ENCODE data around the gene IL15.

Gene IL15

GRCh38 chr4:141759796-141760425 is 123.5 kb downstream of the IL15 start:
- H3K9me3 ChIP-seq (ENCODE audit: control insufficient read depth, low read length) = no peaks in the 10 kb centered on the region
- no peaks in the 10 kb centered on the region for H3K36me3 ChIP-seq (ENCODE audit: control insufficient read depth, insufficient read depth, low read length)
- H3K4me3 ChIP-seq (ENCODE audit: low read length) = no peak overlapping the region
- H3K9ac ChIP-seq (ENCODE audit: low read length) = no peak overlapping the region
- H3K4me1 ChIP-seq (ENCODE audit: control insufficient read depth, insufficient read depth, low read length) = no peaks in the 10 kb centered on the region
- no peaks in the 10 kb centered on the region for H3K27me3 ChIP-seq (ENCODE audit: control insufficient read depth, insufficient read depth, low read length)

DNA sequence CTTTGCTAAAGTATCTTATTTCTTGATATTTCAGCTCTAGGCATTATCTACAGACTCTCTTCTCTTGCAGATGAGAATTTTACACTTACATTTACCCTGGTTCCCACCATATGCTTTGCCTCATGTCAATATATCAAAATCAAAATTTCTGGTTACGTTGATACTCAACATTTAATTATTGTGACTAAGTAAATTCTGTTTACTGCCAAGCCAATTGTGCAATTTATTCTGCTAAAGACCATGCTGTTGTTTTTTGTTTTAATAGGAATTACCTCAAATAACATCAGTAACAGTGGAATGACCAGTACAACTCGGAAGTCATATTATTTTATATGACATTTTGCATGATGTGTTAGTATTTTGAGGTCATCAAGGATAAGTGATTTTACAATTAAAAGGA is 125.5 kb downstream of the IL15 start:
- H3K4me1 ChIP-seq (ENCODE audit: control insufficient read depth, insufficient read depth, low read length) = no peaks in the 10 kb centered on the region
- no peak overlapping the region for H3K4me3 ChIP-seq (ENCODE audit: low read length)
- no peaks in the 10 kb centered on the region for H3K9me3 ChIP-seq (ENCODE audit: control insufficient read depth, low read length)
- H3K27me3 ChIP-seq (ENCODE audit: control insufficient read depth, insufficient read depth, low read length) = no peaks in the 10 kb centered on the region
- H3K36me3 ChIP-seq (ENCODE audit: control insufficient read depth, insufficient read depth, low read length) = no peaks in the 10 kb centered on the region
- H3K9ac ChIP-seq (ENCODE audit: low read length) = no peak overlapping the region

GRCh38 chr4:141763374-141763773 is 127.0 kb downstream of the IL15 start:
- Histone ChIP-seq H3K27me3 (ENCODE audit: control insufficient read depth, insufficient read depth, low read length) (no peaks in the 10 kb centered on the region), H3K9me3 (ENCODE audit: control insufficient read depth, low read length) (no peaks in the 10 kb centered on the region), H3K4me1 (ENCODE audit: control insufficient read depth, insufficient read depth, low read length) (no peaks in the 10 kb centered on the region), H3K9ac (ENCODE audit: low read length) (no peak overlapping the region), H3K4me3 (ENCODE audit: low read length) (no peak overlapping the region), H3K36me3 (ENCODE audit: control insufficient read depth, insufficient read depth, low read length) (no peaks in the 10 kb centered on the region)

DNA sequence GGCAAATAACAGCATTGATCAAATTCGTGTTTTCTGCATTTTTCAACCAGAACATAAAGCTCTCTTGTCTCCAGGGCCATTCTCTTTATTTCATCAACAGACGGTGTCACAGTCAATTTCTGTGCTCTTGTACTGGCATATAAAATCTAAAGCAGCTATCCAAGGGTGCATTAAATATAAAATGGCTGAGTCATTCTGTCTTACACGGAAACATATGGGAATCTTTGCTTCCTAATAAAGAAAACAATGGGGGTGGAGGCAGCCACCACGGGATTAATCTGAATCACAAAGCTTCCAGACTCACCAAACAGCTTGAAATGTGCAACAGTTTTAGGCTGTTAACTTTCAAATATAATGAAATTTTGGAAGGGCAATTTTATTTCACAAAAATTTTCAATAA is 132.6 kb downstream of the IL15 start:
- H3K36me3 ChIP-seq (ENCODE audit: control insufficient read depth, insufficient read depth, low read length) = no peaks in the 10 kb centered on the region

DNA sequence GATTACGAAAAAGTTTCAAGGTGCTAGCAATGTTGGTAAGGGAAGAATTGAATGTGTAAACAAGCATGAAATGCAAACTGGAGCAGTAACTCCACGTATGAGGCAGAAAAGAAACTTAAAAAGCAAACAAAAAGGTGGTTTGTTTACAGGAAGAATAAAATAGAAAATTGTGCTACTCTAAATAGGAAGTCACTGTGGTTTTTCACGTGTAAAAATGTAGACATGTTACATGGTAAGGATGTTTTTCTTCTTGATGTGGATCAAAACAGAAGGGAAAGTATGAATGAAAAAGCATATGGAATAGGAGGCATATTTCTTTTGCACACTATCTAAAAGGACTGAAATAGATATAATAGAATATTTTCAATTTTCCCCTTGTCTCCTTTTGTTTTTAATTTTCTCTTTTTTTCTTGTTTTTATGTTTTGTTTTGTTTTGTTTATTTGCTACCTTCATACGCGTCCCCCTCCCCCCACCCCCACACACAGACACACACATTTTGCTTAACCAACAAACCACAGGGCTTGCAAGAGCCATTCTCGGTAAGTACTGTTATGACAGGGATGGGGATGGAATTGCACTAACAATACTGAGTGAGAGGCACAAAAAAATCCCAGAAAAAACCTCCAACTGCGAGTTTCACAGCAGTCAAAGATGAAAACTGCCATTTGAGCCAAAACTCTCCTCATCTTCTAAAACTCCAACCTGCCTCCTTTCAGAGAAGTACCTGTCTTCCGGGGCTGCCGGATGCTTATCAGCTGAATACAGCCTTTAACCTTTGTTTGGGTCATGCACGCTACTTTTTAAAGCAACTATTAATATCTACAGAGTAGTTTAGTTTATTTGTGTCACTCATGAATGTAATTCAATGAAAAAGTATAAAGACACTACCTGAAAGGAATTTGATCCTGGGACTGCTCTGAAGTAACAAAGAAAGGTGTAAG is 135.8 kb downstream of the IL15 start:
- H3K4me3 ChIP-seq (ENCODE audit: low read length) = no peak overlapping the region
- H3K4me1 ChIP-seq (ENCODE audit: control insufficient read depth, insufficient read depth, low read length) = no peaks in the 10 kb centered on the region
- H3K9ac ChIP-seq (ENCODE audit: low read length) = no peak overlapping the region
- H3K36me3 ChIP-seq (ENCODE audit: control insufficient read depth, insufficient read depth, low read length) = no peaks in the 10 kb centered on the region
- no peaks in the 10 kb centered on the region for H3K27me3 ChIP-seq (ENCODE audit: control insufficient read depth, insufficient read depth, low read length)
- H3K9me3 ChIP-seq (ENCODE audit: control insufficient read depth, low read length) = no peaks in the 10 kb centered on the region

More for the DNA sequence above, 132.6 kb downstream of the IL15 start:
- H3K4me1 ChIP-seq (ENCODE audit: control insufficient read depth, insufficient read depth, low read length) = no peaks in the 10 kb centered on the region
- no peak overlapping the region for H3K9ac ChIP-seq (ENCODE audit: low read length)
- no peak overlapping the region for H3K4me3 ChIP-seq (ENCODE audit: low read length)
- no peaks in the 10 kb centered on the region for H3K27me3 ChIP-seq (ENCODE audit: control insufficient read depth, insufficient read depth, low read length)
- no peaks in the 10 kb centered on the region for H3K9me3 ChIP-seq (ENCODE audit: control insufficient read depth, low read length)

DNA sequence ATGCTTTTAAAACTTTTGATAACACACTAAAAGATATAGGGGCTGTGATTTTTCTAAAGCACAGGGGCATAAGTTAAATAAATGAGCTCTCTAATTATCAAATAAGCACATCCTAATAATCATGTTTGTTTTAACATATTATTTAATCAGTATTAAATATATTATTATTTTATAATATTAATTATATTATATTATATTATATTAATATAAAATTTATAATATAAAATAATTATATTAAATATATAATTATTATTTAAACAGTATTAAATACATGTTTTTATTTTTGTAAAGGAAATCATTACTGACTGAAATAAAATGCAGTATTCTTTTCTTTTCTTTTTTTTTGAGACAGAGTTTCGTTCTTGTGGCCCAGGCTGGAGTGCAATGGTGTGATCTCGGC is 136.5 kb downstream of the IL15 start:
- Histone ChIP-seq H3K4me3 (ENCODE audit: low read length) (no peak overlapping the region), H3K9ac (ENCODE audit: low read length) (no peak overlapping the region), H3K27me3 (ENCODE audit: control insufficient read depth, insufficient read depth, low read length) (no peaks in the 10 kb centered on the region), H3K4me1 (ENCODE audit: control insufficient read depth, insufficient read depth, low read length) (no peaks in the 10 kb centered on the region), H3K9me3 (ENCODE audit: control insufficient read depth, low read length) (no peaks in the 10 kb centered on the region), H3K36me3 (ENCODE audit: control insufficient read depth, insufficient read depth, low read length) (no peaks in the 10 kb centered on the region)

GRCh38 chr4:141782205-141782604 is 145.8 kb downstream of the IL15 start:
- Histone ChIP-seq H3K4me3 (ENCODE audit: low read length) (no peak overlapping the region), H3K9ac (ENCODE audit: low read length) (no peak overlapping the region), H3K27me3 (ENCODE audit: control insufficient read depth, insufficient read depth, low read length) (no peaks in the 10 kb centered on the region), H3K36me3 (ENCODE audit: control insufficient read depth, insufficient read depth, low read length) (no peaks in the 10 kb centered on the region), H3K9me3 (ENCODE audit: control insufficient read depth, low read length) (no peaks in the 10 kb centered on the region), H3K4me1 (ENCODE audit: control insufficient read depth, insufficient read depth, low read length) (no peaks in the 10 kb centered on the region)
